WERI-Rb-1 (cell line): ENCODE data around the gene ZNF488.

Experiments used
- DNase-seq: peaks from one replicate; pipeline ENCODE4 v3.0.0-alpha.2; 2020
- H3K27ac ChIP-seq: fragments of 250-450 bp; sonication (Bioruptor Pico); 2 replicates; pipeline ENCODE4 v1.5.1; 2020; ENCODE audit warnings: mild to moderate bottlenecking, moderate library complexity
- H3K27me3 ChIP-seq: fragments of 250-450 bp; sonication (Bioruptor Pico); 2 replicates; pipeline ENCODE4 v1.5.1; 2021; ENCODE audit warnings: mild to moderate bottlenecking, low read depth, moderate library complexity; ENCODE audit not compliant: insufficient read depth, severe bottlenecking
- H3K36me3 ChIP-seq: fragments of 250-450 bp; sonication (Bioruptor Pico); 2 replicates; pipeline ENCODE4 v1.5.1; 2020; ENCODE audit warnings: mild to moderate bottlenecking, moderate library complexity
- H3K4me3 ChIP-seq: 2 replicates; pipeline ENCODE4 v1.5.1; 2011; ENCODE audit warnings: low read depth, mild to moderate bottlenecking, control low read depth, low read length
- H3K9me3 ChIP-seq: fragments of 250-450 bp; sonication (Bioruptor Pico); 2 replicates; pipeline ENCODE4 v1.5.1; 2021; ENCODE audit warnings: mild to moderate bottlenecking, moderate library complexity; ENCODE audit not compliant: severe bottlenecking
- TF ChIP-seq, protein P1 (sequence below): IDR thresholded peaks from 2 replicates; pipeline ENCODE4 v1.5.1; 2011; ENCODE audit warnings: low read depth, mild to moderate bottlenecking, control low read depth, inconsistent platforms, low read length

ZNF488 gene

DNA sequence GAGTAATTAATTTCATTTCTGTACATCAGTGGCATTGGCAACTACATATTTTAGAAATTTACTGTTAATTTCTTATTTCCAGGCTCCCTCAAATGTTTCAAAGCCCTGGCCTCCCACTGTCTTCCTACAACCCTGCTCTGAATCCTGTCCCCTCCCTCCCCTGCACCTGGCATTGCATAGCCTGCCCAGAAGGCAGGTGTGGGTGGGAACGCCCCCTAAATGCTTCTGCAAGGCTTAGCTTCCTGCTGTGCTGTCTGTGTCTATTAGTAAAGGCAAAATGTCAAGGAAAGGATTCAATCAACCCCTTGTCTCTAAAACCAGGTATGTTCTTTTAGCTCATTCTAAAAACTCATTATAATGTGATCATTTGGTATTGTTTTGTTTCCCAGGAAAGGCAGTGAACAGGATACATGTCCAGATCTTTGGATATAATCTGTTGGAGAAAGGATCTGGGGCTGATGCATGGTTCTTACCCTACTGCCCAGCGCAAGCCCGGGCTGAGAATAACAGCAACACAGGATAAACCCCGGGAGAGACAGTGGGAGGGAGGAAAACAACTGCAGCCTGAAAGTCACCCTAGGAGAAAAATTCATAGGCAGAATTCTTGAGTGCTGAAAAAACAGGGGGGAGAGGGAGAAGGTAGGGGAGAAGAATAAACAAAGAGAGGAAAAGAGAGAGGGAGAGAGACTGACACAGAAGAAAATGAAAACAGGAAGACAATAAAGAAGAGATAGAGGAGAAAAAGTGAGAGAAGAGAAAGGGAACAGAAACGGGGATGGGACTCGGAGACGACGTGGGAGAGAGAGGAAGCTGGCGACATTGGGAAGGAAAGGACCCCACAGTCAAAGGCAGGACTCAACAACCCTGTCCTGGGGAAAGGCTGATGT lies 589 bp downstream of the ZNF488 start:
- DNase-seq: peak; percentile 67
- Histone ChIP-seq H3K36me3 (no peaks in the 10 kb centered on the region), H3K27me3 (no peaks in the 10 kb centered on the region), H3K4me3 (peak overlapping the region; percentile 73), H3K27ac (peak overlapping the region; percentile 53), H3K9me3 (no peaks in the 10 kb centered on the region)
- TF ChIP-seq, protein P1, sequence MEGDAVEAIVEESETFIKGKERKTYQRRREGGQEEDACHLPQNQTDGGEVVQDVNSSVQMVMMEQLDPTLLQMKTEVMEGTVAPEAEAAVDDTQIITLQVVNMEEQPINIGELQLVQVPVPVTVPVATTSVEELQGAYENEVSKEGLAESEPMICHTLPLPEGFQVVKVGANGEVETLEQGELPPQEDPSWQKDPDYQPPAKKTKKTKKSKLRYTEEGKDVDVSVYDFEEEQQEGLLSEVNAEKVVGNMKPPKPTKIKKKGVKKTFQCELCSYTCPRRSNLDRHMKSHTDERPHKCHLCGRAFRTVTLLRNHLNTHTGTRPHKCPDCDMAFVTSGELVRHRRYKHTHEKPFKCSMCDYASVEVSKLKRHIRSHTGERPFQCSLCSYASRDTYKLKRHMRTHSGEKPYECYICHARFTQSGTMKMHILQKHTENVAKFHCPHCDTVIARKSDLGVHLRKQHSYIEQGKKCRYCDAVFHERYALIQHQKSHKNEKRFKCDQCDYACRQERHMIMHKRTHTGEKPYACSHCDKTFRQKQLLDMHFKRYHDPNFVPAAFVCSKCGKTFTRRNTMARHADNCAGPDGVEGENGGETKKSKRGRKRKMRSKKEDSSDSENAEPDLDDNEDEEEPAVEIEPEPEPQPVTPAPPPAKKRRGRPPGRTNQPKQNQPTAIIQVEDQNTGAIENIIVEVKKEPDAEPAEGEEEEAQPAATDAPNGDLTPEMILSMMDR: no peak

DNA sequence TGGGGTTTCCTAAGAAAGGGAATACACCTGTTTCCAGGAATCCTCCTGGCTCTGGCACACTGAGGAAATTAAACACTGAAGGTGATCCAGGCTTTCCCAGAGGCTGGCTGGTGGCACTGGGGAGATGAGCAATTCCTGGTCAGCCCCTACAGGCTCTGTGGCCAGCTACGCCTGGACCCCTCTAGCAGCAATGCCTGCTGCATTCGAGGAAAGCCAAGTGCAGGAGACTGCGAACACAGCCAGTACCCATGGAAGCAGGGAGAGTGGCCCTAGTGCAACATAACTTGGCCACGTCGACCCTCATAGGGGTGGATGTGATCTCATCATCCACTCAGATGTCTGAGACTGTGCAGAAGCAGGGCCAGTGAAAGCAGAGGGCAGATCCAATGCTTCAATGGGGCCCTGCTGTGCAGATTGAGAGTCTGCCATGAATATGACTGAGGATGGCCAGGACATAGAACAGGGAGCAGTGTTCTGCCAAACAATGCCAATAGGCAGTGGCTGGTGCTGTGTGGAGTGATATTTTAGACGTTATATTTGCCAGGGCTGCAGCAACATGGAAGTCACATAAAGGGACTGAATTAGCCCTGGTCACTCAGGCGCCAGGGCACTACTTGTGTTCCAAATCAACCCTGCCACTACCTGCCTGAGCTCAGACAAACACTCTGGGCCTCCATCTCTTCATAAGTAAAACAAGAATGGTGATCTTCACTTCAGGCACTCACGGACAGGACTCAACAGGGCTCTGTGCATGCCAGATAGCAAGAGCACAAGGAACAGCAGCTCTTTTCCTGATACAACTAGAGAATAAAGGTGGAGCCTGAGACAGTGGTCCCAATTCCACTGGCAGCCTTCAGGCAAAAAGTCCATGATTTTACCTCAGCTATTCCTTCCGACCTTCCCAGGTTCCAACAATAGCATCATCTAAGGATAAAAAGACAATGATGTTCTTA lies 2.4 kb downstream of the ZNF488 start:
- DNase-seq: no peak
- H3K27ac ChIP-seq: no peak overlapping the region
- H3K4me3 ChIP-seq: no peak overlapping the region
- H3K9me3 ChIP-seq: no peaks in the 10 kb centered on the region
- TF ChIP-seq, protein P1: no peak
- H3K27me3 ChIP-seq: no peaks in the 10 kb centered on the region
- no peaks in the 10 kb centered on the region for H3K36me3 ChIP-seq

DNA sequence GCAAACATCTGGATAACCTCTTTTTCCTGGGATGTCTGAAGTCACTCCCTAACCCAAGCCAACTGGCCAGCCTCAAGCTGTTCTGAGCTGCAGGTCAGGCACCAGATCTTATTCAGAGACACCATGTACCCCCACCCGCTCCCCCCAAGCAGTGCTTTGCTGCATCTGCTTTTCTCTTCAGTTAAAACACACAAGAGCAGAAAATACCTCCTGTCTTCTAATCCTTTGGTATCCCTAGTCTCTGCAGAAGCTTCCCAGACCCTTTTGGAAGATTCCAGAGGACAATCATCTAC lies 3.0 kb downstream of the ZNF488 start:
- no peak overlapping the region for H3K27ac ChIP-seq
- no peaks in the 10 kb centered on the region for H3K9me3 ChIP-seq
- H3K36me3 ChIP-seq: no peaks in the 10 kb centered on the region
- DNase-seq: no peak
- no peaks in the 10 kb centered on the region for H3K27me3 ChIP-seq
- no peak overlapping the region for H3K4me3 ChIP-seq
- TF ChIP-seq, protein P1: no peak

DNA sequence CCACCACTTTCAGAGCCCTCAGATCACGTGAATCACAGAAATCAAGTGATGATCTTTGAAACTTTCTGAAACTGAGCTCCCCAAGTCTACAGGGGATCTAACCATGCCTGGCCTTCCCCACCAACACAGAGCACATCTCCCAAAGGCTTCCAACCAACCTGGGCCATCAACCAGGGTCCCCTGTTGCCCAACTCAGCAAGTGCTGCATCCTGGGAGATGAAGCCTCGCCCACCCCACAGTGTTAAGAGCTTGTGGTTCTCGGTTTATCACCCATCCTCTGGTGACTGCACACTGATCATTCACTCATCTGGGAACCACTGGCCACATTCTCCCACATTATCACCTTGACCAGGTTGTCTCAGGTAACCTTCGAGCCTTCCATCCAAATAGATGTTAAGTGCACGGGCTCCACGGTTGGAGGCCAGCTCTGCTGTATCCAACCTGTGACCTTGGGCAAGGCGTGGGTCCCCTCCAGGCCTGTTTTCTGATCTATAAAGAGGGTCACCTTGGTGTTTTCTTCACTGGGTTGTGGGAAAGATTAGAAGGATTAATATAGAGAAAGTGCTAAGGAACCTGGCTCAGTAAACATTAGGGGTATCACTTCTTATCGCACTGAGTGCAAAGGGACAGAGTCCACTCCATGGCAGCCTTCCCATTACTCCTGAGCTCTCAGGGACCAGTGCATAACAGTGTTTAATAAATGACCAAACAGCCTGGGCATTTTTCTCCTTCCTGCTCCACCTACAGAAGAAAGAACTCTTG lies 3.6 kb downstream of the ZNF488 start:
- Histone ChIP-seq H3K36me3 (no peaks in the 10 kb centered on the region), H3K9me3 (no peaks in the 10 kb centered on the region), H3K4me3 (no peak overlapping the region), H3K27me3 (no peaks in the 10 kb centered on the region), H3K27ac (no peak overlapping the region)
- TF ChIP-seq, protein P1: no peak
- DNase-seq: no peak

DNA sequence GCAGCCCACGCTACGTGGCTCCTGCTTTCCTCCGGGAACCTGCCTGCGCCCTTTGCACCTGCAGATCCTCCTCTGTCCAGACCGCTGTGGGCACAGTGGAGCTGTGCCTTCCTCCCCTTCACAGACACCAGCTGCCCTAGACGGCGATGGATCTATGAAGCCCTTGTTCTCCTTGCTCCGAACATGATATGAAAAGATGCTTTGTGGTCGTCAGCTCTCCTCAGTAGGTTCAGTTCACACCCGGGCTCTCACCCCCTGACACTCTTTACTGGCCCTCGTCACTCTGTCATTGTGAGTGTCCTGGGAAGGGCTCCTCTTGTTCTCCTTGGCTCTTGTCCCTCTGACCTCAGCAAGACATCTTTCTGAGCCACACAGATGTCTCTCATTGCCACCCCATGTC lies 4.2 kb downstream of the ZNF488 start:
- no peak overlapping the region for H3K4me3 ChIP-seq
- no peaks in the 10 kb centered on the region for H3K36me3 ChIP-seq
- H3K27ac ChIP-seq: no peak overlapping the region
- no peaks in the 10 kb centered on the region for H3K9me3 ChIP-seq
- no peaks in the 10 kb centered on the region for H3K27me3 ChIP-seq
- no peak for DNase-seq
- TF ChIP-seq, protein P1: no peak
